ENCODE results near the gene DBNDD1.
"Not testable (repeated sequence)": the region's sequence is repeated elsewhere in the genome, so short reads cannot be mapped to it uniquely, and the experiment has no call there.

DBNDD1 gene

DNA sequence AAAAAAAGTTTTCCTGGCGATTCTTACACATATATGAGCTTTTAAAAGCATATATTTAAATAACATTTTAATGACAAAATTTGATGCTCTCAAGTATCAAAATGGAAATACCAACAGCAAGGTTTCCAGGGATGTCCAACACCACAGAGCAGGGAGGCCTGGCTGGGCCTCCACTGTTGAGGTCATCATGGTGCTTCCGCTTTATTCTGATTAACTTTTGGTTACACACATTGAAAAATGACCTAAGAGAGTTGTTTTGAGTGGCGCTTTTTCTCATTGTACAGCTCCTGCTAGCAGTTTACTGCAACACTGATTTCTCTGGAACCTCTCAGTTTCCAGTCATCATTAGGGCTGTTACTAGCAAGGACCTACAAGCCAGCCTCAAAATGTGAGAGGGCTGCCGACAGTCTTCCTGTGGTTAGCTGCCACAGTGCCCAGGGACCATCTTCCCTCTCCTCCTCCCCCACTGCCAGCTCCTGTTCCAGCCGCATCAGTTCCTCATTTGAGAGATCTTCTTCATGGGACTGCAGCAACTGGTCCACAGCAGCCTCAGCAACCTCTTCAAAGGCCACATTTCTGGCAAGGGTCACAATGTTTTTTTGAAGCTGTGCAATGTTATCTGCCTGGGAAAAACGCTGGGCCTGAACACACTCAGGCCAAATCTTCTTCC lies 49.4 kb downstream of the DBNDD1 start:
- H3K9me3 Mint-ChIP-seq = no peaks in the 10 kb centered on the region
- H3K27ac Mint-ChIP-seq = no peak overlapping the region

DNA sequence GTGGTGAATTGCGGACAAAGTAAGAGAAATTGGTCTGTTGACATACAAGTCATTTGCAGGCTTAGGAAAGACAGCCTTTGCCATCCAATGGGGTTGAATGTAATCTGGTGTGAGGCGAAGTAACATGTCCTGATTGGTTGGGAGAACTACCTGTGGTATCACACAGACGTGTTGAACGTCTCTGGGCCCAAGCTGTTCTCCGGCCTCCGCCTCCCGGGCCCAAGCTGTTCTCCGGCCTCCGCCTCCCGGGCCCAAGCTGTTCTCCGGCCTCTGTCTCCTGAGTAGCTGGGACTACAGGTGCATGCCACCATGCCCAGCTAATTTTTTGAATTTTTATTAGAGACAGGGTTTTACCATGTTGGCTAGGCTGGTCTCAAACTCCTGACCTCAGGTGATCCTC lies 51.2 kb downstream of the DBNDD1 start:
- not testable (repeated sequence) for H3K9me3 Mint-ChIP-seq; ATAC-seq; H3K4me3 Mint-ChIP-seq; DNase-seq (ENCODE audit: low spot score in 2 of 2); H3K27ac Mint-ChIP-seq
- Mint-ChIP-seq H3K36me3 (peaks cover 14% of the 10 kb centered on the region), H3K4me1 (peaks cover 13% of the 10 kb centered on the region)

More for the DNA sequence above, 49.4 kb downstream of the DBNDD1 start:
- no peak for ATAC-seq
- H3K4me1 Mint-ChIP-seq = peaks cover 25% of the 10 kb centered on the region
- no peak overlapping the region for H3K4me3 Mint-ChIP-seq
- H3K36me3 Mint-ChIP-seq = peaks cover 21% of the 10 kb centered on the region
- DNase-seq (ENCODE audit: low spot score in 2 of 2) = no peak

DNA sequence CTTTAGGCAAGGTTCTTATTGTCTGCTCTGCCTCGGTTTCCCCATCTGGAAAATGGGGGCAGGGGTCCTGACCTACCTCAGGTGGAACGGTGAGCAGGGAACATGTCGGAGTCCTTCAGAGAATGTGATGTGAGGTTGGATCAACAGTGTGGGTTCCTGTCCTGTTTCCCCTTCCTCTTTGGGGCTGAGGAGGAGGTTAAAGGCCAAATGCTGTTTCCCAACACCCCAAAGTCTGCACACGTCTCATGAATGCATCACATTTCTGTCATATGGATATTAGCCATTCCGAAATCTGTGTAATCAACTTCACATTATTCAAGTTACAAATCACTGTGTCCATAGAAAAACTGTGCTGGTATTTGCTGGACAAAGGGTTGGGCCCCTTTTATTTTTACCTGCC lies 51.8 kb downstream of the DBNDD1 start:
- not testable (repeated sequence) for H3K36me3 Mint-ChIP-seq; H3K9me3 Mint-ChIP-seq; ATAC-seq; H3K4me3 Mint-ChIP-seq; H3K27ac Mint-ChIP-seq; H3K4me1 Mint-ChIP-seq; DNase-seq (ENCODE audit: low spot score in 2 of 2)

DNA sequence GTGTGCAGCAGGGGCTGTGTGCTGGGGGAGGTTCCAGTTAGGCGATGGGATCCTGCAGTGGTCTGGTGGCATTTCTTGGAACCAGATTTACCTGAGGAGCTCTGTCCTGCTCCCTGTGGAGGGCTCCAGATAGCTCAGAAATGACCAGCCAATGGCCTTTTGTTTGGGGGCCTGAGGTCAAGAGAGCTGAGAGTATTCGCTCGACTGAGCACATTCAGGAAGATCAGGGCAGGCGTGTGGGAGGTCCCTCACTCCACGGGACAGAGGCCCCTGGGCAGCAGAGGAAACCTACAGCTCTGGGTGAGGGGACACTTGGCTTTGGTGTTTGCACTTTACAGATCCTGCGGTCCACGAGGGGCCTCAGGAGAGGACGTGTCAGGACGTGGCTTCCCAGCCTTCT lies 52.5 kb downstream of the DBNDD1 start:
- H3K27ac Mint-ChIP-seq = no peak overlapping the region
- no peaks in the 10 kb centered on the region for H3K9me3 Mint-ChIP-seq
- no peak for ATAC-seq
- peaks cover 9% of the 10 kb centered on the region for H3K4me1 Mint-ChIP-seq
- H3K36me3 Mint-ChIP-seq = peaks cover under 1% of the 10 kb centered on the region
- no peak for DNase-seq (ENCODE audit: low spot score in 2 of 2)
- H3K4me3 Mint-ChIP-seq = no peak overlapping the region

DNA sequence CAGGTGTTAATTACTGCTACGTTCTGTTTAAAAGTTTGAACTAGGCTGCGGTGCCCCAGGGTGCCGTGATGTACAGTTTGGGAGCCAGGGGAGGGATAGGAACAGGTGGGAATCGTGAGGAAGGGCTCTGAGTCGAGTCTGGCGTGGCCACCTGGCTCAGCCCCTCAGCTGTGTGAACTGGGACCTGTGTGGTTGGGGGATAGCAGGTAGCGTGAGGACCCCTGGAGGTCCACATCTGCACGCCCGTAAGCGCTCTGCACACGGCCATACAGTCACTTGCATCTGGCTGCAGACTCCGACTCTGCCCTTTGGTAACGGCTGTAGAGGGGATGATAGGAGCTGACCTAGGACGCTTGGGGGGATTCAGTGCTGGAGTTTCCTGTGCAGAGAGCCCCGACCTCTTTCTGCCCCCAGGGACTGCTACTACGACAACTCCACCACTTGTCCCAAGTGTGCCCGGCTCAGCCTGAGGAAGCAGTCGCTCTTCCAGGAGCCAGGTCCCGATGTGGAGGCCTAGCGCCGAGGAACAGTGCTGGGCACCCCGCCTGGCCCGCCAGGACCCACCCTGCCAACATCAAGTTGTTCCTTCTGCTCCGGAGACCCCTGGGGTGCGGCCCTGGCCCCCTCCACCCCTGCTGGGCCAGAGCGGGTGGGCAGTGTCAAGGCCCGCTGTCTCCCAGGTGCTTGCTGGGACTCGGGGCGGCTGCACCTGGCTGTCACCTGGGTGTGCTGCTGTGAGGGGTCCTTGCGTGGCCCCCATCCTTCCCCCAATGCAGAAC lies 53.6 kb downstream of the DBNDD1 start:
- Mint-ChIP-seq H3K27ac (no peak overlapping the region), H3K36me3 (no peaks in the 10 kb centered on the region), H3K4me1 (no peaks in the 10 kb centered on the region), H3K9me3 (no peaks in the 10 kb centered on the region), H3K4me3 (no peak overlapping the region)
- no peak for DNase-seq (ENCODE audit: low spot score in 2 of 2)
- ATAC-seq = no peak

DNA sequence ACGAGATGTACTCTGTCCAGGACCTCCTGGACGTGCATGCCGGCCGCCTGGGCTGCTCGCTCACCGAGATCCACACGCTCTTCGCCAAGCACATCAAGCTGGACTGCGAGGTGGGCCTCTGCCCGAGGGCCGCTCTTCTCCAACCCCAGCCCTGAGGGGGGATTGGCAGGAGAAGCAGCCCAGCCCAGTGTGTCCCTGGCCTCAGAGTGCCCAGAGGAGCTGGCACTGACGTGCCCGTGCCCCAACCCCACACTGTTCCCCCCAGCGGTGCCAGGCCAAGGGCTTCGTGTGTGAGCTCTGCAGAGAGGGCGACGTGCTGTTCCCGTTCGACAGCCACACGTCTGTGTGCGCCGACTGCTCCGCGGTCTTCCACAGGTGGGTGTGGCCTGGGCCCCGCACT lies 55.1 kb downstream of the DBNDD1 start:
- no peaks in the 10 kb centered on the region for H3K36me3 Mint-ChIP-seq
- ATAC-seq (no peak), DNase-seq (ENCODE audit: low spot score in 2 of 2) (no peak)
- no peaks in the 10 kb centered on the region for H3K4me1 Mint-ChIP-seq
- H3K9me3 Mint-ChIP-seq = no peaks in the 10 kb centered on the region
- no peak overlapping the region for H3K4me3 Mint-ChIP-seq
- H3K27ac Mint-ChIP-seq = no peak overlapping the region

DNA sequence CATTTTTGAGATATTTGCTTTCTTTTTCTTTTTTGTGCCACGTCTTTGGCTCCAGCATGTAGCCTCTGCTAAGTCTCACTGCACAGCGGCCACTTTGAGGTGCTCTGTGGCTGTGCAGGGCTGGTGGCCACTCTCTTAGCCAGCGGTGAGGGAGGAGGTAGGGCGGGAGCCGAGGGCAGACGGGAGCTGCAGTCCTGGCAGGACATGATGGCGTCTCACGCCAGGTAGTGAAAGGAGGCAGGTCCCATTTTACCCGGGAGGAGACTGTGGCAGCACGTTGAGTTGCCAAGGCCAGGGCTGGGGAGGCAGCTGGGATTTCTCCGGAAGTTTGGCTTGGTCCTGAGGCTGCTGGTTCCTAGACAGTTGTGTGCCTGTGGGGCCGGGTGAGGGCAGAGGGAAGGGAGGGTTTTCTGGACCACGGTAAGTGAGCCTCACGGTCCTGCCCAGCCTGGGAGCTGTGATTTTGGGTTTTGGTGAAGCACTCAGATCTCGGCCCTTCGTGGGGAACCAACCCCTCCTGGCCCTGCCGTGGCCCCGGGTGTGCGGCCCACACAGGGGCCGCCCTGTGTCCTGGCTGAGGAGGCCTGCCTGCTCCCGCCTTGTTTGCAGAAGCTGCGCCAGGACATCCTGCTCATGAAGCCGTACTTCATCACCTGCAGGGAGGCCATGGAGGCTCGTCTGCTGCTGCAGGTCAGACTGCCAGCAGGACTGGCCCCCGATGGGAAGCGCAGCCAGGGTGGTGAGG lies 56.3 kb downstream of the DBNDD1 start:
- no peak overlapping the region for H3K4me3 Mint-ChIP-seq
- no peaks in the 10 kb centered on the region for H3K9me3 Mint-ChIP-seq
- H3K4me1 Mint-ChIP-seq = peaks cover 10% of the 10 kb centered on the region
- H3K36me3 Mint-ChIP-seq = no peaks in the 10 kb centered on the region
- no peak overlapping the region for H3K27ac Mint-ChIP-seq
- ATAC-seq = no peak
- DNase-seq (ENCODE audit: low spot score in 2 of 2) = no peak

DNA sequence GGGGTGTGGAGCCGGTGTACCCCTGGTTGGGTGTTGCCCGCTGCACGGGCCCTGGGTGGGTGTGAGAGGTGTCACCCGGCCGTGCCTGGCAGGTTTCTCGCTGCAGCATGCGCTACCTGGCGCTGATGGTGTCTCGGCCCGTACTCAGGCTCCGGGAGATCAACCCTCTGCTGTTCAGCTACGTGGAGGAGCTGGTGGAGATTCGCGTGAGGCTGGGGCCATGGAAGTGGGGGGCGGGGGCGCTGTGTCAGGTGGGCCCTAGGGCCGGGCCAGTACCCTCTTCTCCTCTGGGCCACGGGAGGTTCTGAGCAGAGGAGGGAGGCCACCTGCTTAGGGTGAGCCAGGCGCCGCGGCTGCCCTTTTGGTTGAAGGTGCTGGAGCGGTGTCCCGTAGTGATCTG lies 57.3 kb downstream of the DBNDD1 start:
- H3K4me1 Mint-ChIP-seq = peaks cover 10% of the 10 kb centered on the region
- H3K4me3 Mint-ChIP-seq = no peak overlapping the region
- no peaks in the 10 kb centered on the region for H3K36me3 Mint-ChIP-seq
- ATAC-seq (no peak), DNase-seq (ENCODE audit: low spot score in 2 of 2) (no peak)
- H3K9me3 Mint-ChIP-seq = no peaks in the 10 kb centered on the region
- no peak overlapping the region for H3K27ac Mint-ChIP-seq

DNA sequence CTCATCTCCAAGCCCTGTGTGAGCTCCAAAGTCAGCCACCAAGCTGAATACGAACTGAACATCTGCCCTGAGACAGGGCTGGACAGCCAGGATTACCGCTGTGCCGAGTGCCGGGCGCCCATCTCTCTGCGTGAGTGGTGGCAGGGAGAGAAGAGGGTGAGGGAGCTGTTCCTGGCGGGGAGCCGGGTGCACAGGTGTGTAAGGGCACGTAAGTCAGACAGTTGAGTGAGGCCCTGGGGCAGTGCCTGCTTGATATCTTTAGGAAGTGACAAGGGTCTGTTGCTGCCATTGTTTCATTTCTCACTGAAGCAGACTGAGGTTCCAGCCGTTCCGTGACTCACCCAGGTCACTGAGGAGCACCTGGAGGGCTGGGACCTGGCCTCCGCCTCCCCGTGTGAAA lies 58.3 kb downstream of the DBNDD1 start:
- Mint-ChIP-seq H3K27ac (no peak overlapping the region), H3K4me1 (peaks cover 10% of the 10 kb centered on the region), H3K9me3 (no peaks in the 10 kb centered on the region), H3K36me3 (no peaks in the 10 kb centered on the region), H3K4me3 (no peak overlapping the region)
- ATAC-seq (no peak), DNase-seq (ENCODE audit: low spot score in 2 of 2) (no peak)

DNA sequence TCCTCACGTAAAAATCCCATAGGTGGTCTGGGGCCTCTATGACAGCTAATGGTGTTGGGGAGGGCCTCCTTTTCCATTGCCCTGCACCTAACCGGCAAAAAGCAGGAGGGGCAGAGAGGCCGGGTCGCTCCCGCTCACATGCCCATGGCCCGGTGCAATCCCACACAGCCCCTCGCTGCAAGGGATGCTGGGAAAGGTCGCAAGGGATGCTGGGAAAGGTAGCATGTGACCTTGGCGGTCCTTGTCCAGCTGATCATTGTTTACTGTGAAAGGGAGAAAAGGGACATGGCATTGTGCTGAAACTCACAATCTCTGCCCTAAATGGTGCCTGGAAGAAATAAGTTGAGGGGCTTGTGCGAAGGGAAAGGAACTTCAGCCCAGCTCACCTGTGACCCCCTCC lies 60.7 kb downstream of the DBNDD1 start:
- no peak overlapping the region for H3K4me3 Mint-ChIP-seq
- no peak for ATAC-seq
- peaks cover 6% of the 10 kb centered on the region for H3K36me3 Mint-ChIP-seq

DNA sequence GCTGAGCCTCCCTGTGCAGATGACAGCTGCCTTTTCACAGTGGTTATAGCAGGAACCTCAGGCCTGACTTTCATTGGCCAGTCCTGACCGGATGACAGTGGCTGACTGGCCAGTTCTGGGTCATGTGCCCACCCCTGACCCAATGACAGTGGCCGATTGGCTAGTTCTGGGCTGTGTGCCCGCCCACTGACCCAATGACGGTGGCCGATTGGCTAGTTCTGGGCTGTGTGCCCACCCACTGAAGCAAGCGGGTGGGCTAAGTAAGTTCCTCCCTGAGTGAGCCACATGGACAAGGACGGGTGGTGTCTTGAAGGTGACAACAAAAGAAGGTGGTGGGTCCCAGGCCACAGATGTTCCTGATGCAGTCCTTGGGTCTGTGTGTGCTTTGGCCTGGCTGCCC lies 61.2 kb downstream of the DBNDD1 start:
- Mint-ChIP-seq H3K9me3 (no peaks in the 10 kb centered on the region), H3K36me3 (peaks cover 6% of the 10 kb centered on the region), H3K4me1 (peaks cover 10% of the 10 kb centered on the region), H3K27ac (no peak overlapping the region), H3K4me3 (no peak overlapping the region)
- peak; percentile 45 for ATAC-seq
- DNase-seq (ENCODE audit: low spot score in 2 of 2) = no peak

More for the DNA sequence above, 60.7 kb downstream of the DBNDD1 start:
- Mint-ChIP-seq H3K9me3 (no peaks in the 10 kb centered on the region), H3K4me1 (peaks cover 10% of the 10 kb centered on the region), H3K27ac (no peak overlapping the region)
- DNase-seq (ENCODE audit: low spot score in 2 of 2) = no peak

DNA sequence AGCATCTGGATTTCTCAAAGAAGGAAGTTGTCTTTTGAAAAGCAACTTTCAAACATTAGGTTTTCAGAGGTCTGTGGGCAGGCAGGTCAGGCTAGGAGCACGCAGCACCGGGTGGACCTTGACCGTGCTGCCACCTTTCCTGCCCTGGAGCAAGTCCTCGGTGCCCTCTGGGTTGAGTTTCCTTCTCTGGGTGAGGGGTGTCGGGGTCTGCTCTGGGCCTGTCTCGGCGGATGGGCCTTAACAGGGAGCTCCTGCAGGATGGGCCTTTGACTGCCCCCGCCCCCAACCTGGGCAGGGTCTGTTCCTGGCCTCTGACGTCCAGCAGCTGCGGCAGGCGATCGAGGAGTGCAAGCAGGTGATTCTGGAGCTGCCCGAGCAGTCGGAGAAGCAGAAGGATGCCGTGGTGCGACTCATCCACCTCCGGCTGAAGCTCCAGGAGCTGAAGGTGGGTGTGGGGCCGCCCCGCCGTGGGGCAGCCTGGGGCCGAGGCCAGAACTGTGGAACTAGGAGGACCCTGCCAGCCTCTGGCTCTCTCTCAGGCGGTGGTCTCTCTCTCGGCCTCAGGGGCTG lies 62.0 kb downstream of the DBNDD1 start:
- H3K27ac Mint-ChIP-seq = no peak overlapping the region

DNA sequence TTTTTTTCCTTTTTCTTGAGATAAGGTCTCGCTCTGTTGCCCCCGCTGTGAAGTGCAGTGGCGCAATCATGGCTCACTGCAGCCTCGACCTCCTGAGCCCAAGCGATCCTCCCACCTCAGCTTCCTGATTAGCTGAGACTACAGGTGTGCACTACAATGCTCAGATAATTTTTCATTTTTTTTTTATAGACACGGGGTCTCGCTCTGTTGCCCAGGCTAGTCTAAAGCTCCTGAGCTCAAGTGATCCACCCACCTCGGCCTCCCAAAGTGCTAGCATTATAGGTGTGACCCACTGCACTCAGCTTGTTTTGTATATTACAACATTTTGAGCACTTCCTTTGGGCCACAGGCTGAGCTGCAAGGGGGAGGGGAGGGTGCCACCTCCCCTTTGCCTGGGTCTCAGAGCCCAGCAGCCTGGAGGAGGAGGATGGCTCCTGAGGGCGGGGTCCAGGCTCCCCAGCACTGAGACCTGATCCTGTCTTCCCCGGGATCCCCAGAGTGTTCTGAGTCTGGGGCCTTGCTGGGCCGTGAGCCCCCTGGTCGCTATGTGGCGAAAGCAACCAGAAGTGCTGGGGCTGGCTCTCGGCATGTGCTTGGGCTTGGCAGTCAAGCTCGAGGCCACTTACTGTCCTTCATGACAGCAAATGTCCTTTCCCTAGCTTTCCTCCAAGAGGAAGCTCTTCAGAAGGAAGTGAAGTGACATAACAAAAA lies 62.6 kb downstream of the DBNDD1 start:
- H3K4me1 Mint-ChIP-seq = peaks cover 10% of the 10 kb centered on the region
- no peak overlapping the region for H3K27ac Mint-ChIP-seq
- ATAC-seq = no peak
- peaks cover 6% of the 10 kb centered on the region for H3K36me3 Mint-ChIP-seq
- H3K4me3 Mint-ChIP-seq = no peak overlapping the region
- no peak for DNase-seq (ENCODE audit: low spot score in 2 of 2)
- H3K9me3 Mint-ChIP-seq = no peaks in the 10 kb centered on the region

More for the DNA sequence above, 62.0 kb downstream of the DBNDD1 start:
- H3K36me3 Mint-ChIP-seq = peaks cover 6% of the 10 kb centered on the region
- no peak overlapping the region for H3K4me3 Mint-ChIP-seq
- DNase-seq (ENCODE audit: low spot score in 2 of 2) (no peak), ATAC-seq (no peak)
- H3K4me1 Mint-ChIP-seq = peaks cover 10% of the 10 kb centered on the region
- H3K9me3 Mint-ChIP-seq = no peaks in the 10 kb centered on the region

DNA sequence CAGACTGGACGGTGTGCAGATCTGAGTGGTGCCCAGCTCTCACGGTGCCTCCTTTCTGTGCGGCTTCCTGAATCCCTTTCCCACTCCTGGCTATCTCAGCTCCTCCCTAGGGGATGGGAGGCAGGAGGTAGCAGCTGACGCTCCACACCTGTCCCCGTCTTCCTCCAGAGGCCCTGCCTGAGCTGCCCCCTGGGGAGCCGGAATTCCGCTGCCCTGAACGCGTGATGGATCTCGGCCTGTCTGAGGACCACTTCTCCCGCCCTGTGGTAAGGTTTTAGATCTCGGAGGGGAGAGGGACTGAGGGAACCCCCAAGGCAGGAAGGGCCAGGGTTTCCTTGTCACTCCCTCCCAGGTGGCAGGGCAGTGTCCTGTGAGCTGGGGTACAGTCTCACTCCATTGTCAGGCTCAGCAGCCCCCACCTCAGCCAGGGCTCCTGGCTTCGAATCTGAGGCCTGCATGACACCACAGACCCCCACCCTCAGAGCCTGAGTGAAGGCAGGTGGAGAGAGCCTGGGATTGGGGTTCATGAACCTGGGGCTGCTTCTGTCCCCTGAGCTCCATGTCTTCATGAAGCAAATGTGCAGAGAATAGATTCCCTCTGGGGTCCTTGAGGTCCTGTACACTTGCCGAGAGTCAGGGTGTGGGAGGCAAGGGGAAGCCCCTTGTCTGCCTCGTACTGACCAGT lies 64.1 kb downstream of the DBNDD1 start:
- Mint-ChIP-seq H3K4me1 (peaks cover 12% of the 10 kb centered on the region), H3K27ac (no peak overlapping the region), H3K36me3 (peaks cover 8% of the 10 kb centered on the region), H3K4me3 (no peak overlapping the region), H3K9me3 (no peaks in the 10 kb centered on the region)
- DNase-seq (ENCODE audit: low spot score in 2 of 2) (no peak), ATAC-seq (no peak)

All from stimulated activated effector memory CD8-positive, alpha-beta T cell treated with anti-CD3 and anti-CD28 coated beads, Interleukin-12 subunit alpha, Interleukin-12 subunit beta, amount 100 ng/mL, for 72 hours (primary cell).